ENCODE measurements around the gene MT1F. TPM values are rescaled to one million over a fixed set of nuclear protein-coding genes. Genes with fewer than 3 reads are reported as not detected.
A peak's percentile ranks its signal among the peaks of the same experiment; 100 is the strongest.

Gene MT1F
- polyA plus RNA-seq, 1 donor (not counting 4 experiments of a cell fraction or from before 2014, with no cell fraction given) = 2.3 TPM

DNA sequence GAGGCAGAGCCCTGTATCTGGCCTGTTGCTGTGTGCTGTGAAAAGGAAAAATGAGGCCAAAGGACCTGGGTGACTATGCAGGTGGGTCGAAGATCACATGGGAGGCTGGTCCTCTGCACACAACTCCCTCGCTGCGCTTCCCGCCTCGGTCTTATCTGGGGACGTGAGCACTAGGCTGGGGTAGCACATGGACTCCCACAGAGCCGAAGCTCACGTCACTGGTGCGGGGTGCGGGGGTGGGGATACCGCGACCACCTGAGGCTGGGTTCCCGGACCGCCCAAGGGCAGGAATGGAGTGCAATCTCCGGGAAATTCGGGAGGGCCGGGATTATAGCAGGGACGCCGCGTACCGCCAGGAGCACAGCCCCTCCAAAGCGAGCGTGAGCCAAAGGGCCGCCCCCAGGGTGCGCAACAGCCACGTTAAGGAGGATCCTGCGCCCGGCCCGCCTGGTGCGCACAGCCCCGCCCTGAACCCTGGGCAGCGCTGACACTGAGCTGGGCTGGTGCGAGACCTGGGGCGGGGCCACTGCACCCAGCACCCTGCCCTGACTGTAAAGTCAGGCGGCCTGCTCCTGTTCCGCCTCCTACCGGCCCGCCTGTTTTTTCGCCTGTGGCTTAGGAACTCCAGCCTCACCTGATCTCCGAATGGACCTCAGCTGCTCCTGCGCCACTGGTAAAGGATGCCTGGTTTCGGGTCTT is 14.5 kb upstream of the MT1F start:
- Histone ChIP-seq H3K27me3 (ENCODE audit: control insufficient read depth, extremely low read depth, insufficient read depth, low read length) (peaks cover 12% of the 10 kb centered on the region), H3K9me3 (ENCODE audit: control insufficient read depth, low read depth, low read length) (no peaks in the 10 kb centered on the region), H3K4me3 (ENCODE audit: control insufficient read depth in 2 of 3, extremely low read depth in 1 of 3, insufficient read depth in 2 of 3, low read depth in 1 of 3, low read length in 3 of 3) (no peak overlapping the region), H3K4me1 (ENCODE audit: control insufficient read depth, extremely low read depth, insufficient read depth, low read length) (peaks cover 4% of the 10 kb centered on the region), H2AFZ (ENCODE audit: control insufficient read depth, low read length) (no peak overlapping the region), H3K9me1 (ENCODE audit: control insufficient read depth, extremely low read depth, insufficient read depth, low read length) (no peaks in the 10 kb centered on the region), H3K9ac (ENCODE audit: control insufficient read depth, extremely low read depth, insufficient read depth, low read length) (no peak overlapping the region), H3K79me2 (ENCODE audit: control insufficient read depth, insufficient read depth, low read length) (no peaks in the 10 kb centered on the region), H4K20me1 (ENCODE audit: control insufficient read depth, extremely low read depth, insufficient read depth, low read length) (no peaks in the 10 kb centered on the region), H3K27ac (ENCODE audit: control insufficient read depth, insufficient read depth, low read length) (no peak overlapping the region), H3K4me2 (ENCODE audit: control insufficient read depth, extremely low read depth, insufficient read depth, low read depth, low read length) (peak overlapping the region; percentile 14), H3K36me3 (ENCODE audit: control insufficient read depth in 2 of 2, extremely low read depth in 1 of 2, insufficient read depth in 2 of 2, low read length in 2 of 2) (no peaks in the 10 kb centered on the region)
- dilution Hi-C loops (cut with MboI; ENCODE audit: extremely low pct_ligation_motif_present, low sequenced_read_pairs) = no loop called here
- TF ChIP-seq, protein P1, sequence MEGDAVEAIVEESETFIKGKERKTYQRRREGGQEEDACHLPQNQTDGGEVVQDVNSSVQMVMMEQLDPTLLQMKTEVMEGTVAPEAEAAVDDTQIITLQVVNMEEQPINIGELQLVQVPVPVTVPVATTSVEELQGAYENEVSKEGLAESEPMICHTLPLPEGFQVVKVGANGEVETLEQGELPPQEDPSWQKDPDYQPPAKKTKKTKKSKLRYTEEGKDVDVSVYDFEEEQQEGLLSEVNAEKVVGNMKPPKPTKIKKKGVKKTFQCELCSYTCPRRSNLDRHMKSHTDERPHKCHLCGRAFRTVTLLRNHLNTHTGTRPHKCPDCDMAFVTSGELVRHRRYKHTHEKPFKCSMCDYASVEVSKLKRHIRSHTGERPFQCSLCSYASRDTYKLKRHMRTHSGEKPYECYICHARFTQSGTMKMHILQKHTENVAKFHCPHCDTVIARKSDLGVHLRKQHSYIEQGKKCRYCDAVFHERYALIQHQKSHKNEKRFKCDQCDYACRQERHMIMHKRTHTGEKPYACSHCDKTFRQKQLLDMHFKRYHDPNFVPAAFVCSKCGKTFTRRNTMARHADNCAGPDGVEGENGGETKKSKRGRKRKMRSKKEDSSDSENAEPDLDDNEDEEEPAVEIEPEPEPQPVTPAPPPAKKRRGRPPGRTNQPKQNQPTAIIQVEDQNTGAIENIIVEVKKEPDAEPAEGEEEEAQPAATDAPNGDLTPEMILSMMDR (optimal IDR thresholded peaks at IDR 0.05 in 1 of 3, IDR thresholded peaks at IDR 0.05 in 1 of 3, conservative IDR thresholded peaks at IDR 0.05 in 1 of 3; ENCODE audit: extremely low read depth in 1 of 3, insufficient read depth in 2 of 3, low read length in 3 of 3) = peak; percentile 36 to 57 (median 47)
- TF ChIP-seq EZH2 (IDR thresholded peaks at IDR 0.05; ENCODE audit: low read length) = no peak
- DNase-seq (ENCODE audit: low read depth, low spot score) = no peak
- FAIRE-seq = peak; percentile 46

DNA sequence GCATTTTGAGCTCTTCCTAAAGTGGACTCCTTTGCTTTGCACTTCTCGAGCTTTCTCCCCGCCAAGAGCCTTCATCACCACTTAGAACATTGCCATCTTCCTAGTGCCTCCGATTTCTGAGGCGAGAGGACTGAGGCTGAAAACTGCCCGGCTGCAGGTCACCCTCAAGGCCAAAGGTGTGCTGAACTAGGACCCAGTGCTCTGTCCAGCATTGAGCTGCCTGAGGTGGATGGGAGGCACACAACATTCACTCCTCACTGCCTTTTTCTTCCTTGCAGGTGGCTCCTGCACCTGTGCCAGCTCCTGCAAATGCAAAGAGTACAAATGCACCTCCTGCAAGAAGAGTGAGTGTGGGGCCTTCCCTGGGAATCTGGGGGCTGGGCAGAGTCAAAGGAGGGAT is 13.9 kb upstream of the MT1F start:
- H3K9me3 ChIP-seq (ENCODE audit: control insufficient read depth, low read depth, low read length) = no peaks in the 10 kb centered on the region
- H3K27ac ChIP-seq (ENCODE audit: control insufficient read depth, insufficient read depth, low read length) = no peak overlapping the region
- no peak overlapping the region for H2AFZ ChIP-seq (ENCODE audit: control insufficient read depth, low read length)
- H3K79me2 ChIP-seq (ENCODE audit: control insufficient read depth, insufficient read depth, low read length) = no peaks in the 10 kb centered on the region
- no peak for DNase-seq (ENCODE audit: low read depth, low spot score)
- no peaks in the 10 kb centered on the region for H3K9me1 ChIP-seq (ENCODE audit: control insufficient read depth, extremely low read depth, insufficient read depth, low read length)
- H3K36me3 ChIP-seq (ENCODE audit: control insufficient read depth in 2 of 2, extremely low read depth in 1 of 2, insufficient read depth in 2 of 2, low read length in 2 of 2) = no peaks in the 10 kb centered on the region
- no peaks in the 10 kb centered on the region for H4K20me1 ChIP-seq (ENCODE audit: control insufficient read depth, extremely low read depth, insufficient read depth, low read length)
- H3K4me1 ChIP-seq (ENCODE audit: control insufficient read depth, extremely low read depth, insufficient read depth, low read length) = peaks cover 4% of the 10 kb centered on the region
- no peak for FAIRE-seq
- H3K4me3 ChIP-seq (ENCODE audit: control insufficient read depth in 2 of 3, extremely low read depth in 1 of 3, insufficient read depth in 2 of 3, low read depth in 1 of 3, low read length in 3 of 3) = no peak overlapping the region
- peaks cover 6% of the 10 kb centered on the region for H3K27me3 ChIP-seq (ENCODE audit: control insufficient read depth, extremely low read depth, insufficient read depth, low read length)
- H3K4me2 ChIP-seq (ENCODE audit: control insufficient read depth, extremely low read depth, insufficient read depth, low read depth, low read length) = peak overlapping the region; percentile 14
- dilution Hi-C loops (cut with MboI; ENCODE audit: extremely low pct_ligation_motif_present, low sequenced_read_pairs) = no loop called here
- no peak overlapping the region for H3K9ac ChIP-seq (ENCODE audit: control insufficient read depth, extremely low read depth, insufficient read depth, low read length)
- no peak for TF ChIP-seq EZH2 (IDR thresholded peaks at IDR 0.05; ENCODE audit: low read length)
- TF ChIP-seq, protein P1 (optimal IDR thresholded peaks at IDR 0.05 in 1 of 3, IDR thresholded peaks at IDR 0.05 in 1 of 3, conservative IDR thresholded peaks at IDR 0.05 in 1 of 3; ENCODE audit: extremely low read depth in 1 of 3, insufficient read depth in 2 of 3, low read length in 3 of 3) = no peak
